GM21825 (cell line): ENCODE data around the gene FBXO48.
A peak's percentile ranks its signal among the peaks of the same experiment; 100 is the strongest.

Experiments
- ATAC-seq: cut with Tn5 transposase; IDR thresholded peaks from one replicate; pipeline ENCODE4 v1.9.1; 2021; ENCODE audit warnings: mild to moderate bottlenecking, moderate library complexity; ENCODE audit not compliant: unreplicated experiment

Gene FBXO48

DNA sequence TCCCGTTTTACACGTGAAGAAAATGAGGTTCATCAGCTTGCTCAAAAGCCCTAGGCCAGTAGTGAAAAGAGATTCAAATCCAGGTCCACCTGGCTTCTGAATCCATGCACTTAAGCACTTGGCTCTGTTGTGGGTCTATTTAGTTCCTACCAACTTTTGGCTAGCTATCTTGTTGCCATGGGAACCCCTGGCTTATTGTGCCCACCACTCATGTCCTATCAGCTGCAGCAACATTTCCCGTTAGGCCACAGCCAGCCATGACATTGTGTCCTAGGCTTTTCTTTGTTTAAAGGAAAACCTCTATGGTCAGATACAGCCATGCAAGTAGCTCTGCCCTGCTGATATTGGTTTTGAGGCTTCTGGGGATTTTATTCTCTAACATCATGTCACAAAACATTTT, 52.2 kb downstream of the FBXO48 start:
- no peak for ATAC-seq

DNA sequence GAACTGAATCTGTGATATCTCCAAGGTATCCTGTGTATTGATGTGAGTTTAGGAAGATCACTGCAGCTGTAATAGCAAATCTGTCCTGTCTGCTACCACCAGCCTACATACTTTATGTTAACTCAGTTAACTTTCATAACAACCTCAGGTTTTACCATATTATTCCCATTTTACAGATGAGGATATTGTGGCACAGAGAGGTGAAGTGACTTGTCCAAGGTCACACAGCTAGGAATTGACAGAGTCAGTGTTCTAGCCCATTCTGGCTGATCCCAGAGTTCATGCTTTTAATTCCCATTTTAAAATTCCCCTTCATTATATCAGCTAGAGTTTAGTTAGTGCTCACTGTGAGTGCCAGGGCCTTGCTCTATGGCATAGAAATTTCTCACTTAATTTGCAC, 52.6 kb downstream of the FBXO48 start:
- ATAC-seq: no peak

DNA sequence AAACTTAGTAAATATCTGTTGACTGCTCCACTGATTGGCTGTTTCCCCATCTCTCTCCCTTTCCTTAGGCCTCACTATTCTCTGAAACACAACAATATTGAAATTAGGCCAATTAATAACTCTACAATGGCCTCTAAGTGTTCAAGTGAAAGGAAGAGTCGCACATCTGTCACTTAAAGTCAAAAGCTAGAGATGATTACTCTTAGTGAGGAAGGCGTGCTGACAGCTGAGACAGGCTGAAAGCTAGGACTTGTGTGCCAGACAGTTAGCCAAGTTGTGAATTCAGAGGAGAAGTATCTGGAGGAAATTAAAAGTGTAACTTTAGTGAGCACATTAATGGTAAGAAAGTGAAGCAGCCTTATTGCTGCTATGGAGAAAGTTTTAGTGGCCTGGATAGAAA, 53.6 kb downstream of the FBXO48 start:
- no peak for ATAC-seq

DNA sequence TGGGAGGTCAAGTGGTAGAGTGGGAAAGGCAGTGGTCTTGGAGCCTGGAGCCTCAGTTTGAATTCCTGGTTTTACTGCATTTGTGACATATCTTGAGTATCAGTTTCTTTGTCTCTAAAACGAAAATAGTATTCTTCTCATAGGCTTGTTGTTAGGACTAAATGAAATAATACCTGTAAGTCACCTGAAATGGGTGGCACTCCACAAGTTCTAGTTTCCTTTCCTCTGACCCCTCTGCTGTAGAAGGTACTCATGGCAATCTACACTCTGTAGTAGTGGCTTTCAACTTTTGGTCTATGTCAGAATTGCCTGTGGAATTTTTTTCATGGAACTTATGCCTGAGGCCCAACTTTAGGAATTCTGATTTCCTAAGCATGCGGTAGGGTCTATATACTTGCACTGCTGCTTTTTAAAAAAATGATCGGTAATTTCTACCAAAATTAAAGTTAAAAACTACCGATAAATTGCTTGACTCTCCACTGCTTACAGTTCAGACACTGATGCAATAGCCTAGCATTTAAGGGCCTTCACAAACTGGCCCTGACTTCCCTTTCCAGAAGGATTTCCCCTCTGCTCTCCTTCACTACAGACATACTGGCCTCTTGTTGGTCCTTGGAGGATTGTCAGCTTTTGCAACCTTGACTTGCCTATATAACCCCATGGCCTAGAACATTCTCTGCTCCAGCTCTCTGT, 54.8 kb downstream of the FBXO48 start:
- peak; percentile 35 for ATAC-seq

DNA sequence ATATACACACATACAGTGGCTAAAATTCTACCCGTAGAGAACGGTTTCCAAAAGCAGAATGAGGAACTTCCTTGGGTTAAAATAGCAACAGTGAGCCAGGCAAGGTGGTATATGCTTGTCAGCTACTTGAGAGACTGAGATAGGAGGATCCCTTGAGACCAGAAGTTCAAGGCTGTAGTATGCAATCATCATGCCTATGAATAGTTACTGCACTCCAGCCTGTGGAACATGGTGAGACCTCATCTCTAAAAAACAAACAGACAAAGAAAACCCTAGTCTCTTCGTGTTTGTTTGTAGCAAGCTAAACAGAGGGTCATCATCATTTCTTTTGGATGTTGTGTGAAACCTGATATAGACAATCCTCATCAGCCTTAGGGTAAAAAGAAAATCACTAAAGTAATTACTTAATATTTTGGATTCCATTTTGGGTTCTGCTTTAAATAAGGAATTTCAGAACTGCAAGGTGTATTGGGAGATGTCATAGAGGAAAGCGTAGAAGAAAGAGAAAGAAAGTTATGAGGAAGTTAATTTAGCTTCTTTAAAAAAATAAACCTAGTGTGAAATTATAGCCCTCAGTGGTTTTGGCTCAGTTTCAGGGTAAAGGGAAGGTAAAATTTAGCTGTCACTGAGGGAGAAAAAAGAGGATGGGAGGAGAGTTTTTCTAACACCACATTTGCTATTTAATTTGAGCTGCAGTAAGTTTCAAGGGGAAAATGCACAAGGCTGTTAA, 55.5 kb downstream of the FBXO48 start:
- ATAC-seq: peak; percentile 87
